Effector CD8-positive, alpha-beta T cell (primary cell): ENCODE results near the gene LPP.

Experiments
- DNase-seq: peaks from one replicate; lab custom pipeline; 2025; lab: John Stamatoyannopoulos, UW

LPP gene

DNA sequence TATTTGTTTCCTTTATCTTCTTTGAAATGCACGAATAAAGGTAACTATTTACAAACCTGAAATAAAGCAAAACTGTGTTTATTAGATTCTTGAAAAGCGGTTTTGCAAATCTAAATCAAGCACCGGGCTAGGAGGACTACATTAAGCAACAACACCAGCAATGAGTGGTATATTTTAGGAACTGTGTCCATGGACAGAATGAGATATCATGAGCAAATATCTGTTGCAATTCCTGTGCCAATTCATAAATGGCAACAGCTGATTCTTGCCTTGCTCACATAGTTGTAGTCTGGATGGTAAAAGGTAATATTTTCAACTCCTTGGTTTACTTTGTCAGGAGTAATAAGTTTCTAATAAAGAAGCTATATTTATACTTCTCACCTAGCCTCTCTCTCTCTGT is 403.3 kb downstream of the LPP start:
- DNase-seq: no peak

DNA sequence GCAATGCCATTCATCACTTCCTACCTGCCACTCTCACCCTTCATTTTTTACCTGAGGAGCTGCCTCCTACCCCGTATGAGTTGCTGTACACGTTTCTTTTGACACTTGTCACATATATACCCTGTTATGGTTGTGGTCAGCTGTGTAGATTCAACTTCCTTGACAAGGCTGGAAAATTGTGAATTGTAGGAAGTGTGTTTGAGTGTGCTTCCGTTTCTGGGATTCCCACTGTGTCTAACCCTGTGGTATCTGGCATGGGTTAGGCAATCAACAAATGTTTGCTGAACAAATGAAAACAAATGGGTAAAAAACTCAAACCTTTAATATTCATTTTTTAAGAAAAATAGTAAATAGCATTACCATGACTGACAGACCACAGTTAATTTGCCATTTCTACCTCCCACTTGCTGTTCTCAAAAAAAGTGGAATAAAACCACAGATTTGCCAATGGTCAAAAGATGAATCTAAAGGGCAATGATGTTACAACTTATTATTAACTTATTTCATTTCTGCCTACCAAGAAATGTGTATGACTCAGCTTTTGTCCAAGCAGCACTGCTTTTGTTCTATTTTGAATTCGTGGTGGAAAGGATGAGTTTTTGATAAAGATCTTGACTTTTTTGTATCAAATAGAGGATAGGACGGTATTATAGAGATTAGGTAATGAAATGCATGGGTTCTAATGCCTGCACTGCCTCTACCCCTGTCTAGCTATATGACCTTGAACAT is 404.6 kb downstream of the LPP start:
- DNase-seq: no peak

DNA sequence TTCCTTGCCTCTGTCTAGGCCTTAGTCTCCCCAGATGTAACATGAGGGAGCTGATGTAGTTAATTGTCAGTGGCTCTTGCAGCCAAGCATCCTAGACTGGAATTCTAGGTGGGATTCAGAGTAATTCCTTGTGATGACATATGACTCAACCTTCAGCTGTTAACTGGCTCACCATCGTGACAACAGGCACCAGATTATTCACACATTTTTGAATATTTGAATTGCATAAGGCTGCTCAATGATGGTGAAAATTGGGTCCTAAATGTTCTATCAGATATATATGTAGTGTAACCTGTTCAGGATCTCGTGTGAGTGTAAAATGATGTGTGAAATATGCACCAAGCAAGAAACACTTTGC is 405.1 kb downstream of the LPP start:
- no peak for DNase-seq

DNA sequence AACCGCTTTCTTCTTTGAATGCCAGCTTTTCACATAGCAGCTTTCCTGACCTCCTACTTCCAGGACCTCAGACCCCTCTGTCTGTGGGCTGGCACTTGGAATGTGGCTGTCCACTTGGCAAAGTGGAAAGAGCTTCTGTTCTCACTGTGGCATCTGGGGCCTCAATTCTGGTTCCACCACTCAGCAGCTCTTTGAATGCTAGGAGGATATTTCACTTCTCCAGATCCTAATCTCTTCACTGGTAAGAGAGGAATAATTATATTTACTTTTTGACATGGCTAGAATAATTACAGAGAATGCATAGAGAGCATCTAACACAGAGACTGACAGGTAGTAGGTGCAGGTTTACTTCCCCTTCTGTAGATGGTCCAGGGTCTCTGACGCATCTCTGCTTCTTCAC is 405.9 kb downstream of the LPP start:
- DNase-seq: no peak

DNA sequence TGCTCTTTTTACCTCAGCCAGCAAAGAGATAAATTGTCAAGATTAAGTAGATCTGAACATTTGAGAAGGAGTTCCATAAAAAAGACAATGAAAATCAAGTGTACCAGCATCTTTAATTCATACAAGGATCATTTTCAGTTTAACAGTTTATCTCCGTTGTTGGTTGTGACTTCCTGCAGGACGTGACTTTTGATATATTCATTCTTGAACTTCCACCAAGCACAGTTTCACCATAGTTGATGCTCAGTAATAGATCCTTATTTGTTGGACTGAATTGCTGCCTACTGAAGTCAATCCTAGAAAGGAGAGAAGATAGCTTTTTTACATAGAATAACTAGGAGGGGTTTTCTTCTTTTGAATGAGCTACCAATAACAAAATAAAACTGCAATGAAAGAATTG is 408.2 kb downstream of the LPP start:
- DNase-seq: no peak

DNA sequence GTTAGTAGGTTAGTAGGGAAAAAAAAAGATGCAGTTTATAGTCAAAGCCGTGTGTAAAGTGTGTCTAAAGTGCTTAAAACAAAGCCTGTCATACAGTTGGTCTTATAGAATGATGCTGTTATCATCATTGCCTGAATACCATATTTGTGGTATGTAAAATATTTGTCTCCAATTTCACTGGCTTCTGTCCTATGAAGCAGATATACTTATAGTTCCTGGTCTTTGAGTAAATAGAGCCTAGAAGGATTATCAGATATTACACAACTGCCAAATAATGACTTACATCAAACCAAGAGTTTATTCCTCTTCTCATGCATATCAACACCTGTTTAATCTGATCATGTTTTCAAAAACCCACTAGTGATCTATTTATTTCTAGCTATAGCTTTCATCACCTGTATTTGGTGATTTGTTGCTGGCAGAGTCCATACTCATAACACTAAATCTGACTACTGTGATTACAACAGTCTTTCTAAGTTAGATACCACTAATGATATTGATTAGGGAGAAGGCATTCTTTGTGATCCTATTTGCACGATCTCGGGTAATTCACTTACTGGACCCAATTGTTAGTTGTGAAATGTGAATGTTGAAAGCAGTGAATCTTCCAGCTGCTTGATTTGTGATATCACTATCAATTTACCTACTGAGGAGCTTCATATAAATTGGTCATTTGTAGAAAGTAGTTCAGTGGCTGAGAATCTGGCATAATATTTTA is 413.7 kb downstream of the LPP start:
- no peak for DNase-seq

DNA sequence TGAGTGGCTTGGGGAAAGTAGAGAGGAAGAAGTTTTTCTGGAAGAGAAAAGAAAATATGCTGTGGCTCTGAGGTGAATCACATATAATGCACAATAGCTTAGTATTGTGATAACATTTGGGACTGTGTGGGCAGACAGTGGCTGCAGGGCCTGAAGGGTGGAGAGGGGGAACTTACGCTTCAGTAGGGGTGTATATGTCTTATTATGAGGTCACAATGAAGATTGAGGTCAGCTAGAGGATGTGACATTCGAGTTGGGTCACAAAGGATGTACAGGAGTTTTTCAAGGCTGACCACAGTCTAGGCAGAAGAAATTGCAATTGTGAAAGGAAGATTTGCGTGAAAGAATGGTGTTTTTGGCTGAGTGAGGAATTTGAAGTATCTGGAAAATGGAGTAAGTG is 414.8 kb downstream of the LPP start:
- DNase-seq: no peak

DNA sequence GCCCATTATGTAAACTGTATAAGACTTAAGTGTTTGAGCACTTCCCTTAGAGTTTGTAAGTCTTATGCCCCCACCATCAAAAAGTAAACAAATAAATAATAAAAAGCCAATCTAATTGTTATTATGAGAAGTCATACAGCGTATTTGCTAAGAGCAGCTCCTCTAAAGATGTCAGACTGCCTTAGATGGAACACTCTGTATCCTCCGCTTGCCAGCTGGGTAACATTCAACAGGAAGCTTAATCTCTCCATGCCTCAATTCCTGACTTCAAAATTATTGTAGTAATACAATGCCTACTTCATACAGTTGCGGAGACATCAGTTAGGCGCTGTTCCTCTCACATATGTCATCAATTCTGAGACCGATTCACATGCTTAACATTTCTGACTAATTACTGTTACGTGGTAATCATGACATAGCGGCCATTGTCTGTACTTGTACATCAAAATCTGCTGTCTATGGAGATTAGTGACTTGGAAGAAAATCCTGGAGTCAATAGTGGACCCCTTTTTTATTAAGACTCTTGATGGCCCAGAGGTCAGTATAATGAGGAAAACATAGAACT is 417.7 kb downstream of the LPP start:
- no peak for DNase-seq

DNA sequence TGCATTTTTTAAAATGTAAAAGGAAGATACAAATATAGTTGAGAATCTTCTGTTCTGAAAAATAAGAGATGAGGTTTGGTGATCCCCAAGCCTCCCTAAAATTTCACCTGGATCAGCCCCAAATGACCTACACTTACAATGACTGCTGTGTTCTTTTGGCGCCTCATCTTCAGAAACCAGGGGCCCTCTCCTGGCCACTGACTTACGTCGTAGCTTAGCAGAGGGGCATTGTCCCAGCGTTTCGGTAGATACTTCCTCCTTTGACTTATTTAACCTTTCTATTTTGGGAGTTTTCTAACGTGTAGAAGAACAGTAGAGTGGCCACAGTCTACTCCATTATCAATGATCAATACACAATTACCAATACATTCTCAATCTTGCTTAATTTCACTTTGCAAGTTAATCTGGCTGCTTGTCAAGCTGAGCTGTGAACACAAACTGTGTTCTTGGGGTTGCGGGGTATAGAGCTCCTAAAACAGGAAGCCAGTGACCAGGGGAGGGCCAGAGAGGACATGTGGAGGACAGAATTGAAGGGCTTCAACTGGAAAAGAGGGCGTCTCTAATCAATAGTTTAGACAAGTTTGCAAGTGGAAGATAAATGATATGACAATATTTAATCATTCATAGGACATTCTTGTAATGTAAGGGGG is 419.5 kb downstream of the LPP start:
- DNase-seq: no peak

DNA sequence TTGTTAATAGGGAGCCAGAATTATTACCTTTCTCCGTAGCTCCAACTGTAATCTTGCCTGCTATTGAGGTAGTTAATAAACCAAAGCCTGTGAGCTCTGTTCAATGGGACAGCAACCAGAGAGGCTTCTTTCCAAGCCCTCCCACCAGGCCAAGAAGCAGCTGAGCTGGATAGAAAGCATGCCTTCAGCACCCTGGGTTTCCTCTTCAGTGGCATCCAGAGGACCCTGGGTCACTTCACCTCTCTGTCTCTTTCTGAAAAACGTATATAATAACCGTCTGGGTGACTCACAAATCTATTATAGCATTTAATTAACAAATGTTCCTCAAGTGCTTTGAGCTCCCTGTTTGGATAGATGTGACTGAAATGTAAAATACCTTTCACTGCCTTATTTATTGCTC is 420.0 kb downstream of the LPP start:
- no peak for DNase-seq

DNA sequence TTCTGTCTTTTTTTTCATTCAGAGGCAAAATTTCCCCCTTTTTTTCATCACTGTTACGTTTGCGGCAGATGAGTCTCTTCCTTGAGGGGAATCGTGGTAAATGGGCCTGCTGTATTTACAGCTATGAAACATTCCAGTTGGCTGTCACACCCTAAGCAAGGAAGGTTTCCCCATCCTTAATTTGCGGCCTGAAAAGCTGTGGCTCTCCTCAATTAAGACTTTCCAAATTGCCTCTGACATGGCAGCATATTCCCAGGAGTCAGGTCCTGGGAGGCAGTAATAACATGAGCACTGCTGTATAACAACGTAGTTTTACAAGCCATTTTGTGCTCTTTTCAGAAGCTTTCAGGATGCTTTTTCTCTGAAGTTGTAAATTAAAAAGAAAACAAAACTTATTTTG is 420.9 kb downstream of the LPP start:
- no peak for DNase-seq

DNA sequence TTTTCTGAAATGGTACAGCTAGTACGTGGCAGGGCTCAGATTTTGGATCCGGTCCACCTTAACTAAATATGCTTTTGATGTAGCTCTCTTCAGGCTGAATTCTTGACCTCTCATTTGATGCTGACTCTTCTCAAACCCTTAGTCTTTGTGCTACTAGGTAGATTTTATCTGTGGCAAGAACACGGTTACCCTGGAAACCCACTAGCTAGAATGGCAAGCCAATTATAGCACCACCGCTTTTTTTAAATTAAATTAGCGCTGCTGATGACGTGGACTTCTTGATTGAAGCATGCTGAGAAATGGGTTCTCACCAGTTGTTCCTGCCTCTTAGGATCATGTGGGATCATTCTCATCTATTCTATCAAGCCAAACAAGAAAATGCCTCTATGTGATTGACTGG is 421.5 kb downstream of the LPP start:
- no peak for DNase-seq

DNA sequence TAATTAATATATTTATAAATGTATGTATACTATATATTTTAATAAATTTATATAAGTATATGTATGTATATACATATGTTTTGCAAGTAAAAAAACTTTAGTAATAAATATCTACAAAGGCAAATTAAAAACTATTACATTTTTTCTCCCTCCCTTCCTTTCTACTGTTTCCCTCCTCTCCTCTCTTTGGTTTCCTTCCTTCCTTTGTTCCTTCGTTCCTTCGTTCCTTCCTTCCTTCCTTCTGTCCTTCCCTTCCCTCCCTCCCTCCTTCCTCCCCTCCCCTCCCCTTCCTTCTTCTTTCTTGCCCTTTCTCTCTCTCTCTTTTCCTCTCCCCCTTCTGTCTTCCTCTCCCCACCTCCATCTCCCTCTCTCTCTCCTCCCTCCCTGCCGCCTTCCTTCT is 423.6 kb downstream of the LPP start:
- no peak for DNase-seq

DNA sequence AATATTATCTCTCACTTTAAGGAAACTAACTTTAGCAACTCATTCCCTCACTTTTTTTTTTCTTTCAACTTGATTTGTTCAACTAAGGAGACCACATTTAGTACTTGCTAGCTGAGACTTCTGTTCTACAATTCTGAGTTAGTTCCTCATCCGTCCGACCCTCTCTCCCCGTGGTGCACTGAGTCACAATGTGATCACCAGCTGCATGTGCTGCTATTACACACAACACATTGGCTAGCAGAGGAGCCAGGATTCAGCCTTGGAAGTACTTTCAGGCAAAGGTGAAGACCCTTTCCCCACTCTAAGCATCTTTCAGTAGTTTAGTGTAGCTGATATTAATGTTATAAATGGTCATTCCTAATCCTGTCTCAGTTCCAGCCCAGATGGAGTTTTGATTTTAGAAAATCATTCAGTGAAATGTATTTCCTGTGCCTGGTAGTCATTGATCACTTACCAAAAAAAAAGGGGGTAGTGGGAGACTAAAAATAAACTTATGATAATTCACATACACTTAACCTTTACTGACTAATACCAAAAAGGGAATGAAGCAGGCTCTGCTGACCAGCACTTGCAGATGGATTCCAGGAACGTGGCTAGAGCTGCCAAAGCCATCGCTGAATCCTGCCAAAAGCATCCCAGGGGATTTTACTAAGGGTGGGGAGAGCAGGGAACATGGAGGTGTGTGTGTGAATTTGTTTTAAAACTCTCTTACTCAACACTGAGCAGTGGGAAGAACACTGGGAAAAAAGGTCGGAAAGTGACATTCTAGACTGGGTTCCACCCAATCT is 424.8 kb downstream of the LPP start:
- DNase-seq: no peak

DNA sequence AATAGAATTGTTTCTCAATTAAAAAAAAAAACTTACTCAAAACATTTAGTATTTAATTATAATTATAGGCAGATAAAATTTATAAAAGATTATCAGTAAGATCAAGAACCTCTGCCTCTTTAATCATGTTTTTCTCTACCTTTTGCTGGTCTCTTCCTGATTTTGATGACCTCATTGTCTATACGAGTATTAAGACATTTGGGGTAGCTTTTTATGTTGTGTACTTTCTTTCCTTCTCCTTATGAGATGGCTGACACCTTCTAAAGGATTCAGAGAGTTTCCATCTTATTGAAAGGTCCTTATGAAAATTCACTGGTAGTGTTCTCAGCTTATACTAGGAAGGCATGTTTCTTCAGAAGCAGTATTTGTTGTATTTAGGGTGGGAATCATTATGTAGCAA is 426.3 kb downstream of the LPP start:
- no peak for DNase-seq

DNA sequence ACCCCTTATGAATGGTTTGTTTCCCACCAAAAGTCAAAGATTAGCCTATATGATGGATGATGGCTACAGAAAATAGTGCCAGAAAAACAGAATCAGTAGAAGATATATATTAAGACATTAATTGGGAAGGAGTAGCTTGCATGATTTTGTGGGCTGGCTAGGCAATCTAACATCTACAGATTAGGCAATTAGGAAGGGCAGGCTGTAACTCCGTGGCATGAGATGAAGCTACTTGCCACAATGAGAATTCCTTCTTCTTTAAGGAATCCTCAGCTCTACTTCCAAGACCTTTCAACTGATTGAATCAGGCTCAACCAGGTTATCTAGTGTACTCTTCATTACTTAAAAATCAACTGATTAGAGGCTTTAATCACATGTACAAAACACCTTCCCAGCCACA is 426.7 kb downstream of the LPP start:
- no peak for DNase-seq

DNA sequence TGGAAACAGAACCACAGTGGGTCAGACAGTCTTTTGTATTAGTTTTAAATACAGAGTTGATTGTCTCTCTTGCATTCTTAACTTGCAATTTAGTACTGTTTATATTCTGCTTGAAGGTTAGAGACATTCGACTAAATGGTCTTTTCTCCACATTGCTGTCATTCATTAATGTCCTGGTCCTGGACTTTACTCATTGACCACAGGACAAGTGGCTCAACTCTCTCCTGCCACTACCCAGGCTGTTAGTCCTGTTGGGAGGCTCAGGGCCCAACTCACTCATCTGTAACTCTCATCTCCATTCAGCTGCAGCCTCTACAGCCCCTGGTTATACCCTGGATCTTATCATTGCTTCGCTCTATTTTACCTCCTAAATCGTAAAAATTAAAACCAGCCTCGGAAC is 427.4 kb downstream of the LPP start:
- DNase-seq: no peak

DNA sequence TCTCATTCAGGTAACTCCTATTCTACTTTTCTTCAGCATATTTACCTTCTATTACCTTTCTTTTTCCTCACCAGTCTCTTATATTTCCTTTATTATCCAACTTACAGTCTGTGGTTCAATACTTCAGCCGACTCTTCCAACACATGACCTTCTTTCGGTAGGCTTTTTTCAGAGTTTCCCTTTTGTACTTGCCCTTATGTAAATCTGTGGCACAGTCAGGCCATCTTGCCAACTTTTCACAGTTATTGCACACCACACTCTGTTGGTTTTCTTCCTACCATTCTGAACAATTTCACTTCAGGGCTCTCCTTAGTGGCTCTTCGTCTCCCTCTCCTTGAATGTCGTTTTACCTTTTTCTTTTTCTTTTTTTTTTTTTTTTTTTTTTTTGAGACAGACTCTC is 427.8 kb downstream of the LPP start:
- no peak for DNase-seq

DNA sequence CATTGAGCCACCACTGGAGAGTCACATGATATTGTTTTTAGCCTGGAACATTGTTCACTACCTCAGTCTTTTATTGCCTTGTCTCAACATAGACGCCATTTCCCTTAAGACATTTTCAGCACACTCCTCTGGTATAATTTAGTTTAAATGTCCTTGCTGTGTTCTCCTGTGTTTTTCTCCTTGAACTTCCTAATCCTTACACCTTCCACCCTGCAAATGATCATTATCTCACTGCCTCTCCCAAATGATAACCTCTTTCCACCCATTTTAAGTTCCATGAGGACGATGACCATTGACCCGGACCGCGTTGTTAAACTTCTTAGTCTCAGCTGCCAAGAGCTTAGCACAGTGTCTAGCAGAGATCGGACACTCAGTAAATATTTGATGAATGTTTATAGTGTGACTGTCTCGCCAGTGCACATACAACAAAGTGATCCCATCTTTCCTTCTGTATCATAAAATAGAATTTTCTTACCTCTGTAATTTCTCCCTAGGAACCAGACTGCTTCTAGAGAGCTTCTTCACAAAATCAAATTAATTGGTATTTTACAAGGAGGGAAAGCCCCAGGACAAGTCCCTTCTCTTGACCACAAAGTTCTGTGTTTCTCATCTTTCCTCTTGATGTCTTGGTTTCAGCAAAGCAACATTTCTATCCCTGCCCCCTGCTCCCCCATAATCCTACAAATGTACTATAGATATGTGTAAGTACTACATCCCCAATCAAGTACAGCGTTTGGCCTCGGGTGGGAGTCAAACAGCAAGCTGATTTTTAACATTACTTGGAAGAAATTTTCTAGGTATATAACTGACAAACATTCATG is 429.6 kb downstream of the LPP start:
- no peak for DNase-seq

DNA sequence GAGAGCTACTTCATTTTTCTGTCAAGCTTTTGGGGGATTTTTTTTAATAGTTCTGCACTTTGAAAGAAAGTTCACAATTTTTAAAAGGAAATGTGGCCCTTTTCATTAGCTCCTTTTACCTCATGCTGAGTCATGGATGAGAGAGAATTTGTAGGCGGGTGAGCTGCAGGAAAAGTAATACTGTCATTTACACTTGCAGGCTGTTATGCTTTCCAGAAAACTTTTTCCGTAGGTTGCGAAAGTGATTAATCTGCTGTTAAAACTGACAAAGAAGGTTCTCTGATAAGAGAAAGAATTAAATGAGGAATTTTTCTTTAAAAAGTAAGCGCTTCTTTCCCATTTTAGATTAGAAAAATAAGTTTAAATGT is 430.2 kb downstream of the LPP start:
- no peak for DNase-seq

DNA sequence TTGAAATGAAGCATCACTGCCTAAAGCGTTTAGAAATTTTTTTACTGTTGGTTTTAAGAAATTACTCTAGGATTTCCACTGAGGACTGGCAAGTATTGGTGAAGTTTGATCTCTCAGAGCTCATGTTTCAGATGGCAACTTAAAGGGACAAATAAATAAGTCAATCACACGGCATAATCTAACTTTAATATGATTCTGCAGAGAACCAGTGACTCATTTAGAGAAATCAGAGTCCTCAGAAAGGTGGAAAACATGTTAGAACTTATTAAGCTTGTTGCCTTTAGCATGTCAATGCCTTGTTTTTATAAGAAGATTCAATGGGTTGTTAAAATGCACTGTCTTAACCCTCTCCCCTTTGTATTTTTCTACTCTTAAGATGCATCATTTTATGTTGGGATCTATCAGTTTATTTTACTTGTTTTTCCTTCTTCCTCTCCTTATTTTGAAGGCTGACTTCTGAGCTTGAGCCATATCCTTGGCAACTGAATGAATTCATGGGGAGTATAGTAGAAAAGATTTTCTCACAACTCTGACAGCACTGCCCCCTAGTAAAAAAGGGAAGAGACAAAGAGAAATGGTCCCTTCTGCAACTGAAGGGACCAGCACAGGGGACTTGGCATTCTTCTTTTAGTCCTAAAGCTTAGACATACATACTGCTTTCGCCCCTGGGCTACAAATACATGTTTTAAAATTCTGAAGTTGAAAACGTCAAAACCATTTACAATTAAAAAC is 431.2 kb downstream of the LPP start:
- DNase-seq: no peak
